A549 (cell line): ENCODE results near the gene ZMIZ2.

Experiments
- BHLHE40 ChIP-seq: IDR thresholded peaks from 2 replicates; pipeline ENCODE4 v1.6.1; 2012; ENCODE audit warnings: low read depth, low read length, inconsistent platforms
- CTCF ChIP-seq: fragments of >200 bp; sonication (Bioruptor Twin); formaldehyde crosslinking; IDR thresholded peaks from 3 replicates; pipeline ENCODE4 v1.5.1; 2016
- ELK1 ChIP-seq: fragments of 150-350 bp; IDR thresholded peaks from 2 replicates; pipeline ENCODE4 v1.6.1; 2014; ENCODE audit warnings: low read depth, mild to moderate bottlenecking, low read length
- NFE2L2 ChIP-seq: fragments of 150-350 bp; conservative IDR thresholded peaks from 2 replicates; pipeline ENCODE4 v1.6.1; 2014; ENCODE audit warnings: low read length
- POLR2A ChIP-seq: IDR thresholded peaks from 2 replicates; pipeline ENCODE4 v1.6.1; 2012; ENCODE audit warnings: mild to moderate bottlenecking, low read length
- POLR2AphosphoS2 ChIP-seq: conservative IDR thresholded peaks from 2 replicates; pipeline ENCODE4 v1.6.1; 2012; ENCODE audit warnings: low read length, improper control_type of control experiment, inconsistent platforms
- REST ChIP-seq: fragments of 200-600 bp; sonication (generic); IDR thresholded peaks from 2 replicates; pipeline ENCODE4 v1.6.1; 2016; ENCODE audit warnings: antibody characterized with exemption, mild to moderate bottlenecking, moderate library complexity
- SMC3 ChIP-seq: fragments of >200 bp; sonication (Bioruptor Twin); formaldehyde crosslinking; IDR thresholded peaks from 3 replicates; pipeline ENCODE4 v1.6.1; 2018; ENCODE audit warnings: inconsistent platforms
- ZC3H11A ChIP-seq: fragments of 450-650 bp; IDR thresholded peaks from 2 replicates; pipeline ENCODE4 v1.6.1; 2014; ENCODE audit warnings: antibody characterized with exemption, mild to moderate bottlenecking

DNA sequence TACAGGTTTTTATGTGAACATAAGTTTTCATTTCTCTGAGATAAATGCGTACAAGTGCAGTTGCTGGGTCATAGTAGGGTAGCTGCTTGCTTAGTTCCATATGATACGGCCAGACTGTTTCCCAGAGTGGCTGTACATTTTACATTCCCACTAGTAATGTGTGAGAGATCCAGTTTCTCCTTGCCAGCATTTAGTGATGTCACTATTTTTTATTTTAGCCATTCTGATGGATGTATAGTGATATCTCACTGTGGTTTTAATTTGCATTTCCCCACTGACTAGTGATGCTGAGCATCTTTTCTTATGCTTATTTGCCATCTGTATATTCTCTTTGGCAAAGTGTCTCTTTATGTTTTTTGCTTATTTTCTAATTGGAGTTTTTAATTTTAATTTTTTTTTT is 4.2 kb downstream of the ZMIZ2 start:
- TF ChIP-seq CTCF (no peak), REST (no peak), ELK1 (no peak), SMC3 (no peak), NFE2L2 (no peak), POLR2A (no peak), ZC3H11A (no peak), POLR2AphosphoS2 (no peak), BHLHE40 (no peak)
